H1 (cell line): ENCODE results near the gene CCDC78. TPM values are rescaled to one million over a fixed set of nuclear protein-coding genes. Genes with fewer than 3 reads are reported as not detected.

Experiments
- BCL11A ChIP-seq, 2 experiments: IDR thresholded peaks; one replicate each; pipeline ENCODE4 v1.6.1; 2011; ENCODE audit warnings: low read depth in 2 of 2, low read length in 2 of 2, mild to moderate bottlenecking in 2 of 2
- BRCA1 ChIP-seq: IDR thresholded peaks from 2 replicates; pipeline ENCODE4 v1.6.1; 2012; ENCODE audit warnings: low read depth, low read length, improper control_type of control experiment
- CHD2 ChIP-seq: IDR thresholded peaks from 2 replicates; pipeline ENCODE4 v1.6.1; 2012; ENCODE audit warnings: low read length, improper control_type of control experiment
- CHD7 ChIP-seq: fragments of 300-600 bp; sonication (generic); IDR thresholded peaks from 2 replicates; pipeline ENCODE4 v1.7.1; 2012; ENCODE audit warnings: low read length, moderate library complexity, mild to moderate bottlenecking, inconsistent platforms; ENCODE audit not compliant: insufficient replicate concordance
- NRF1 ChIP-seq: IDR thresholded peaks from 2 replicates; pipeline ENCODE4 v1.6.1; 2011; ENCODE audit warnings: mild to moderate bottlenecking, low read depth, low read length, improper control_type of control experiment
- SIRT6 ChIP-seq: IDR thresholded peaks from one replicate; pipeline ENCODE4 v1.7.1; 2012; ENCODE audit warnings: low read length, inconsistent platforms
- SP4 ChIP-seq: IDR thresholded peaks from 2 replicates; pipeline ENCODE4 v1.6.1; 2012; ENCODE audit warnings: low read length, inconsistent platforms
- TAF7 ChIP-seq: optimal IDR thresholded peaks from 2 replicates; pipeline ENCODE3; 2011; ENCODE audit warnings: low read depth, mild to moderate bottlenecking, inconsistent platforms, low read length, moderate library complexity, borderline replicate concordance
- YY1 ChIP-seq: IDR thresholded peaks from 2 replicates; pipeline ENCODE4 v1.6.1; 2011; ENCODE audit warnings: low read depth, mild to moderate bottlenecking, low read length
- polyA plus RNA-seq, 7 experiments: library from polyadenylated mRNA; depleted of rRNA in 3 of 7; stranded (reverse) in 5 of 7; unstranded in 2 of 7; fragments of >200 nt in 5 of 7; fragments of 200-250 nt in 2 of 7; gene quantifications; 1 replicate in 5 of 7; 2 replicates in 1 of 7; 4 replicates in 1 of 7; pipeline versions ENCODE4 v1.2.1 to v1.2.3, GENCODE V29; 2011 to 2013; ENCODE audit warnings: missing spikeins in 2 of 7, mixed read lengths in 2 of 7
- total RNA-seq: library from RNA; stranded (reverse); fragmentation: NEBNext Ultra II Directional; extraction: Animal tissue kit (Norgen Biotek cat#: 25700); gene quantifications from 2 replicates; pipeline ENCODE4 v1.2.1, GENCODE V29; 2021

Gene CCDC78
- total and polyA plus RNA-seq, 2 of the 8 experiments (the other 6 are each of a cell fraction or from before 2014, with no cell fraction given), result 7.1 to 8.5 TPM

GRCh38 chr16:717450-718245 lies 8.6 kb downstream of the CCDC78 start (continued):
- TF ChIP-seq CHD7, result no peak
- TF ChIP-seq BRCA1, result no peak
- TF ChIP-seq TAF7, result no peak
- TF ChIP-seq BCL11A (IDR thresholded peaks at IDR 0.05; ENCODE audit: low read depth in 2 of 2, low read length in 2 of 2), result no peak
- no peak for TF ChIP-seq SP4
- TF ChIP-seq SIRT6, result no peak
- no peak for TF ChIP-seq YY1
- TF ChIP-seq NRF1, result no peak
- no peak for TF ChIP-seq CHD2
